ENCODE results near the gene R3HCC1L.

The R3HCC1L gene

DNA sequence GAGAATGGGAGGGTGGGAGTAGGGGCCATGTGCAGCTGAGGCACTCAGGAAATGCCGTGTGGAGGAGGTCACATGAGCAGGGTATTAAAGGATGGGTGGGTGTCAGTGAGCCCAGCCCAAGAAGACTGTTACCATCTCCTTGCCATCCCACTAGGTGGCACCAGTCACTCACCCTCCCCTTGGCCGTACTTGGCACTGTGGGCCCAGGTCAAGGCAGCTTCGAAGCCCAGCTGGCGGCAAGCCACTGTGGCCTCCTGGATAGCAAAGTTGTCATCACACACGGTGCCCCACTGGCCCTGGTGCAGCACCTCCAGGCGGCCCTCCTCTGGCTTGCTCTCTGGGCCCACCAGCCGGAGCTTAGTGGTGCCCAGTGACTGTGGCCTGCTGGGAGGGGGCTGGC lies 128.1 kb downstream of the R3HCC1L start:
- peak; percentile 63 for DNase-seq

GRCh38 chr10:98263088-98263487 lies 128.6 kb downstream of the R3HCC1L start:
- DNase-seq, result no peak

GRCh38 chr10:98264378-98265065 lies 130.1 kb downstream of the R3HCC1L start:
- DNase-seq, result no peak

- DNase-seq, result no peak
Observed at GRCh38 chr10:98265403-98266378, 131.2 kb downstream of the R3HCC1L start.

DNA sequence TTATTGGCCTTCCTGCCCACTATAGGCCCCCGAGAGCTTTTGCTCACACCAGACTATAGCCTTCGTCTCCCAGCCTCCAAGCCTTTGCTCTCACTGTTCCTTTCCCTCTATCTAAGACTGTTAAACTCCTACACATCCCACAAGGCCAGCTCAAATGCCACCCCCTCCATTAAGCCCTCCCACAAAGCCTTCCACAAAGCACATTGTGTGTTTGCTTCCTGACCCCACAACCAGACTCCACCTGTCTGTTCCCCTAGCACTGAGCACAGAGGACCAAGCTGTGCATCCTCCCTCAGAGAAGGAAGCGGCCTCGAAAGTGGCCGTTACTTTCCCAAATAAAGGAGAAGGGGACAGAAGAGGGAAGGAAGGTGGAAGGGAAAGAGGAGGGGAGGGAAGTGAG lies 132.2 kb downstream of the R3HCC1L start:
- DNase-seq, result no peak

DNA sequence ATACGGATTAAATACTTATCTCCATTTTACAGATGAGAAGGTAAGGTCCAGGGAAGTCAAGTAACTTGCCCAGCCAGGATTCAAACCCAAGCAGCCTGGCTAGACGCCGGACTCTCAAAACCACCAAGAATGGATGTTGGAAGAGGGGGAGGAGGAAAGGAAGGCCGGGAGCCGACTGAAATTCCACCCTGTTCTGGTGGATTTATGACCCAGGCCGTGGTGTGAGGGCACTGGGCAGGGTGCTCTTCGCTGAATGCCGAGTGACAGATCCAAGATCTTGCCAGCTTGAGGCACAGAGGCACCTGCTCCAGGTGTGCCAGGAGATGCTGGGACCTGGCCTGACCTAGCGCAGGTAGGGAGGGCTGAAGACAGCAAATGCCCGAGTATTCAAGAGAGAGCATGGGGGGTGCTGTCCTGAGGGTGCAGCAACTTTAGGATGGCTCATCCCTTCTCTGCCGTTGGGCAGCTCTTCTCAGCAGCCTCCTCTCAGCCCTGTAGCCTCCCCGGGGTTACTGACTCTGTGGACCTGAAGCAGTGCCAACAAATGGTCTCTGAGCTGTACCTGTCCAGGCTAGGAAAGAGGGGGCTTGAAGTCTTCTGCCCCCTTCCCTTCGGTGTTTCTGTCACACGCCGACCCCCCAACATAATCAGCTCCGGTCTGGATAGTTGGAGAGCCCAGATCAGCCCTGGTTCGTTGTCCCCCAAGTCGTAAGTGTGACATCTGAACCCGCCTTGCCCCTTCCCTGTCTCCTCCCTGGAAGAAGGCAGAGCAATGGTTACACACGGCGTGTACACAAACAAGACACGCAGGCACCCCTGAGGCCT lies 132.8 kb downstream of the R3HCC1L start:
- no peak for DNase-seq

GRCh38 chr10:98267894-98268693 lies 133.6 kb downstream of the R3HCC1L start, which contains the start of gene LOXL4:
Gene LOXL4, minus strand, starts transcription at chr10:98268194. Its CDS starts 5,175 bp downstream, at chr10:98263019.
- peak; percentile 21 for DNase-seq

GRCh38 chr10:98268694-98269431 lies 134.4 kb downstream of the R3HCC1L start:
- no peak for DNase-seq

DNA sequence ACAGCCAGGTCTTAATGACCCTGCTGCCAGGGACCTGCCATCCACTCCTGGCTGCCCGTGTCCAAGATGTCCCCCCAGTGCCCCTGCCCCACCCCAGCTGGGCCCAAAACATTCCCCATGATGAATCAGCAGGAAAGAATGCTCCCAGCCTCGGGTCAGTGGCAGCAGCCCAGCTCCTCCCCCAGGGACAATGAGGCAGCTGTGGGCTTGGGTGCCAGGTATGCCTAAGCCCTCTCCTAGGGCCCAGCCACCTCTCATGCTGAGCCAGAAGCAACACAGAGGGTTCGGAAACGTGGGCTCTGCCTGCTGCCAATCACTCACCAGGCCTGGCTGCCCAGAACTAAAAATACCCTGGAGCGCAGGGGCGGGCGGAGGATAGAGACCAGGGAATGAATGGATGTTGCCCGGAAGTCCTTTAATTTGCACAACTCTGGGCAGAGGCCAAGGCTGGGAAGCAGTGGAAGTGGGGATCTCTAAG lies 135.0 kb downstream of the R3HCC1L start:
- DNase-seq, result no peak

DNA sequence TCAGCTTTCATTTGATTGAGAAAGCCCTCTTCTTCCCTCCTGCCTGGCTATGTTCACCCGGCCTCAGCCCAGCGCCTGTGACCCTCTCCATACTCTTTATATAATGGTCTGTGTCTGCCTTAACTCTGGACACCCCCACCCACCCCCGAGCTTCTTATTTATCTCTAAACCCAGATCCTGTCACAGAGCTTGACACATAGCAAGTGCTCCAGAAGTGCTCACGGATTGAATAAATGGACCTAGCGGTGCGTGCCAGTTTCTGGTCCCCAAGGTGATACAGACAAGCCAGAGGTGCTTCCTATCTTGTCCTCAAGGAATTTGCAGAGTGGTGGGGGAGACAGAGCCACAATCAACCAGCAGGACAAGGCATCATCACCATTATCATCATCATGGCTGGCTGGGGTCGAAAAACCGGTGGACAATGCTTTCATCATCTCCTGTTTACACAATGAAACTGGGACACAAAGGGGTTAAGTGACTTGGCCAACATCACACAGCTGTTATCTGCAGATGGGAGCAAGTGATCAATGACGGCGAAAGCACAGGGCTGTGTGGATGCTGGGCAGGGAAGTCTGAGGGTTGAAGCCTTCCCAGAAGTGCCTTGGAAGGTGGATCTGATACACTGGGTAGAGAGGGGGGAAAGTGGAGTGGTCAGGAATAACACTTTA lies 135.8 kb downstream of the R3HCC1L start:
- no peak for DNase-seq

DNA sequence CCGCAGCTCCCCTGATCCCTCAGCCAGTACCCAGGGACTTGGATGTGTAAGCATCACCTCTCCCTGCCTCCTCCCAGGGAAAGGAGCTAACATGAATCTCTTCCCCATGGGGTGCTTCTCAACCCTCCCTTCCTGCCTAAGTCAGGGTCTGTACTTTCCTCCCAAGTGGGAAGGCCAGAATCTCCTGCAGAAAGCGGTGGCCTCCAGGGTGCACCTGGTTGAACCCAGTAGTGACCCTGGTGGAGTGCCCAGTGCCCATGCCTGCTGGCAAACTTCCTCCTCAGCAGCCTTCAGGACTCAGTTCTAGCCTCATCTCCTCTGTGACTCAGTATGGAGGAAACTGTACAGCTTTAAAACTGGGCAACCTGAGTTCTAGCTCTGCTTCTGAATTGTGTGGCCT lies 136.3 kb downstream of the R3HCC1L start:
- no peak for DNase-seq

GRCh38 chr10:98272245-98272644 lies 137.8 kb downstream of the R3HCC1L start:
- no peak for DNase-seq

DNA sequence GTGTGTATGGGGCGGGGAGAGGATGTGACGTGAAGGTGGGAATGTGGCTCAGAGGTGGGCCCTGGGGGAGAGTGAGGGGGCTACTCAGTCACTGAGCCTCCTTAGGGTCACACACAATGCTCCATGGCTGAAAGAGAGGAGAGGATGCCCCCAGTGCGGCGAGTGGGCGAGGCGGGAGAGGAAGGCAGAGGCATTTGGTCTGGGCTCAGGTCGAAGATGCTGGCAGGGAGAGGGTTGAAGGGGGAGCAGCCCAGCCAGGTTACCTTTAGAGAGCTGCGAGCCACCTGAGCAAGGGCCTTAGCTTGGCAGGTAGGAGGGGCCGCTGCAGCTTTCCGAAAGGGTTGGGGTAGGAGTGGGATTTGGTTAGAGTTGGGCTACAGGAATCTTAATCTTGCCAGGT lies 138.2 kb downstream of the R3HCC1L start:
- DNase-seq, result no peak

DNA sequence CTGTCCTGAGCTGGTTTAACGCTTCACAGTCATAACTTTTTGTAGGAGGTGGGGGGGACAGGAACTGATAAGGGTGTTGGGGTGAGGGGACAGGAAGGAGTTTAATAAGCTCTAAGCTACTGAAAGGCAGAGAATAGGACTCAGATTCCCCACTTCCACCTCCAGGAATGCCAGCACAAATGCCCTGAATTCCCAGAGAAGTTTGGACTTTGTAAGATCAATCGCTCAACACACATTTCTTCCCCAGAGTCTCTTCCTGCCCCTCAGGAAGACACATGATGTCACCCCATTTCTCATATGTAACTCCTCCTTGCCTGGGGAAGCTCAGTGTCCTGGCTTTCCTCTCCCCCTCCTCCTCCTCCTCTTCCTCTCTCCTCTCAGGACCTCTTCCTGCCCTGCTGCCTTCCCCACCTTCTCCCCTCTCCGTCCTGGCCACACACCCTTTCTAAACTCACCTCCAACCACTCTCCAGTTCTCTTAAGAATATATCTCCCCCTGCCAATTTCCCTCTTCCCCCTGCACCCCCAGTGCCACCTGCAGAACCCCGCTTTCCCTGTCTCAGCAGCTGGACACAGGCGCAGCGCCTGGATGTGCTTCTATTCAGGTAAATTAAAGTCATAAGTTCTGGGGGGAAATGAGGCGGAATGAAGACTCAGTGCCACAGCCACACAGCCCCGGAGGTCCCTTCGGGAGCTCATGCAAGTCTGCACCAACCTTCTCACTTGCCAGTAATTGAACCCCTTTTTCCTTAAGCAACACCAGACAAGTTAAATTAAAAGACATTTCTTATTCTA lies 138.8 kb downstream of the R3HCC1L start:
- DNase-seq, result no peak

DNA sequence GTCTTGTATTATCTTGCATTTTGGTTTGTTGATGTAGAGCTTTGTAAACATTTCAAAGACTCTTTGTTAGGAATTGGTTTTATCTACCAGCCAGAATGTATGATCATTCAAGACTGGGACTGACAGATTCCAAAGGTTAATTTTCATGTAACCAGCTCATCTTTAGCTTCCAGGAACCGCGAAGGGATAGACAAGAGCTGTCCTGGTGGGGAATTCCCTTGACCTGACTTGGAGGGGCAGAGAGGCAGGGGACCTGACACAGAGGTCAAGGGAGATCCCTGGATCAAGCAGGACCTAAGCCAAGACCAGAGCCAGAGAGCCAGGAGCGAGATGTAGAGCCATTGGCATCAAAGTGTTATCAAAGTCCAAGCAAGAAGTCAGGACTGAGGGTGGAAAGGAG lies 140.1 kb downstream of the R3HCC1L start:
- DNase-seq, result no peak

- no peak for DNase-seq
Observed at GRCh38 chr10:98276311-98276710, 141.9 kb downstream of the R3HCC1L start.

- no peak for DNase-seq
Observed at GRCh38 chr10:98285416-98285815, 151.0 kb downstream of the R3HCC1L start.

DNA sequence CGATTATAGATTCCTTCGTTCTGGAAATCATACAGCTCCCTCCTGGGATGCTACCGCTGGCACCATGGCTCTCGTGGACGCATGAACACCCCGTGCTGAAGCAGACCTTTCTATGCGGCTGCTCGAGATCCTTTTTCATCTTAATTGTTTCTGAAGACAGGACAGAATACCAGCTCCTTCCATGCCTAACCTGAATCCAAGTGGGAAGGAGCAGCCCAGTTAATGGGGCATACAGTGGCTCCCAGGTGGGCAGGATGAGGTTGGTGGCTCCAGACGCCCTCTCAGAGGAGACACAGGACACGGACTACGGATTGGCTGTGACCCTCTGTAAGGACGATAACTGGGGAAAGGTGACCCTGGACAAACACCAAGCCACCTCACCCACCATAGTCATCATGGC lies 152.0 kb downstream of the R3HCC1L start:
- DNase-seq, result no peak

DNA sequence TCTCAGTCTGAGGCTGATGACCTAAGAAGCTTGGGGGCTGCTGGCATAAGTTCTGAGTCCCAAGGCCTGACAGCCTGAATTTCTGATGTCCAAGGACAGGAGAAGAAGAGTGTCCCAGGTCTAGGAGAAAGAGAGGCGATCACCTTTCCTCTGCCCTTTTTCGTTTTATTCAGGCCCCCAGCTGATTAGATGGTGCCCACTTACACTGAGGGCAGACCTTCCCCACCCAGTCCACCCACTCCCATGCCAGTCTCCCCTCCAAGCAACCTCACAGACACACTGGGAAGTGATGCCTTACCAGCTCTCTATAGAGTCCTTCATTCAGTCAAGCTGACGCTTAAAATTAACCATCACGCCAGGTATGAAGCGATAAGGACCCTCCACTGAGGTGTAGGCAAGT lies 152.9 kb downstream of the R3HCC1L start:
- no peak for DNase-seq

DNA sequence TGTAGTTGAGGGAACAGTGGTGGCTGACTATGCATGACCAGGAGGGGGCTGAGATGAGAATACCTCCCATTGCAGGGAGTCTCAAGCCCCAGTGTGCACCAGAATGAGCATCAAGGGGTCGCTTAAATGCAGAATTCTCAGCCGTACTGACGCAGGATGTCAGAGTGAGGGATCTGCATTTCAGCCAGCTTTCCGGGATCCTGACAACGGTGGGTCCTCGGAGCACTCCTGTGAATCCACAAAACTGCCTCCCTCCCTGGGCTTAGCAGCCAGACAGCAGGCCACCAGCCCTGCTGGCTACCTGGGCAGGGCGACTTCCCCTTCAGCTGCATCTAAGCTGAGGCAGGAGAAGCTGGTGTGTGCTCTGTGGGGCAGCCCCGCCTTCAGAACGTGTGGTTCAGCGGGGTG lies 155.3 kb downstream of the R3HCC1L start:
- no peak for DNase-seq

Data from suppressor macrophage treated with lipopolysaccharide for 4 hours (primary cell).